ENCODE measurements around the gene HNF1B. TPM values are rescaled to one million over a fixed set of nuclear protein-coding genes. Genes with fewer than 3 reads are reported as not detected.
A peak's percentile ranks its signal among the peaks of the same experiment; 100 is the strongest.

HNF1B gene
- total RNA-seq, 1 experiment from 2014 or later = not detected

- no peak for DNase-seq (ENCODE audit: unreplicated experiment)
- intact Hi-C loops (cut with micrococcal nuclease) = no loop called here
- Mint-ChIP-seq H3K36me3 (ENCODE audit: insufficient read depth, unreplicated experiment) (no peaks in the 10 kb centered on the region), H3K4me1 (ENCODE audit: insufficient read depth, unreplicated experiment) (peaks cover 17% of the 10 kb centered on the region), H3K27me3 (ENCODE audit: insufficient read depth, unreplicated experiment) (peaks cover 16% of the 10 kb centered on the region), H3K9me3 (ENCODE audit: unreplicated experiment) (no peaks in the 10 kb centered on the region), H3K4me3 (ENCODE audit: unreplicated experiment) (no peak overlapping the region), H3K27ac (ENCODE audit: low read depth, unreplicated experiment) (no peak overlapping the region)
- ChIA-PET POLR2A (interaction anchor here (0.8 to 1.7 kb wide), 3 partner anchors 9 to 168 kb away, joined by 3 to 6 read pairs (median 3); no protein-coding TSS in a partner anchor), CTCF (interaction anchor here (0.6 to 6.0 kb wide), 6 partner anchors 39 to 168 kb away, joined by 3 to 66 read pairs (median 4); no protein-coding TSS in a partner anchor)
- no TSS peak for BruUV-seq (replicated peaks)
- TF ChIP-seq, protein P1, sequence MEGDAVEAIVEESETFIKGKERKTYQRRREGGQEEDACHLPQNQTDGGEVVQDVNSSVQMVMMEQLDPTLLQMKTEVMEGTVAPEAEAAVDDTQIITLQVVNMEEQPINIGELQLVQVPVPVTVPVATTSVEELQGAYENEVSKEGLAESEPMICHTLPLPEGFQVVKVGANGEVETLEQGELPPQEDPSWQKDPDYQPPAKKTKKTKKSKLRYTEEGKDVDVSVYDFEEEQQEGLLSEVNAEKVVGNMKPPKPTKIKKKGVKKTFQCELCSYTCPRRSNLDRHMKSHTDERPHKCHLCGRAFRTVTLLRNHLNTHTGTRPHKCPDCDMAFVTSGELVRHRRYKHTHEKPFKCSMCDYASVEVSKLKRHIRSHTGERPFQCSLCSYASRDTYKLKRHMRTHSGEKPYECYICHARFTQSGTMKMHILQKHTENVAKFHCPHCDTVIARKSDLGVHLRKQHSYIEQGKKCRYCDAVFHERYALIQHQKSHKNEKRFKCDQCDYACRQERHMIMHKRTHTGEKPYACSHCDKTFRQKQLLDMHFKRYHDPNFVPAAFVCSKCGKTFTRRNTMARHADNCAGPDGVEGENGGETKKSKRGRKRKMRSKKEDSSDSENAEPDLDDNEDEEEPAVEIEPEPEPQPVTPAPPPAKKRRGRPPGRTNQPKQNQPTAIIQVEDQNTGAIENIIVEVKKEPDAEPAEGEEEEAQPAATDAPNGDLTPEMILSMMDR (IDR thresholded peaks at IDR 0.05; ENCODE audit: unreplicated experiment) = no peak
Observed at GRCh38 chr17:37647856-37648255, 97.0 kb downstream of the HNF1B start.

DNA sequence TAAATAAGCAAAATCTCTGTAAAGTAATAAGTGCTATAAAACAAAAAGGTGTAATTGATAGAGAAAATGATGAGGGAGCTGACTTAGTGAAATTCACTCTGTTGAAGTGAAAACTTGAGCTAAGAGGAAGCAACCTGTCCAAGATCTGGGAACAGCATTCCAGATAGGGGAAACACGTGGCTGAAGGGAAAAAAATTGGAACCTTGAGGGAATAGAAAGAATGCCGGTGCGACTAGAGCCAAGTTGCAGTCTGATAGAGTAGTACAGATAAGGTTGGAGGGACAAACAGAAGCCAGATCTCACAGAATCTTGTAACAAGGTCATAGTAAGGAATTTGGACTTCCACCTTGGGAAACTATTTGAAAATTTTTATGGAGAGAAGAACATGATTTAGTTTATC lies 101.0 kb downstream of the HNF1B start:
- DNase-seq (ENCODE audit: unreplicated experiment) = peak; percentile 5
- H3K4me3 Mint-ChIP-seq (ENCODE audit: unreplicated experiment) = peak overlapping the region; percentile 94
- peaks cover 35% of the 10 kb centered on the region for H3K4me1 Mint-ChIP-seq (ENCODE audit: insufficient read depth, unreplicated experiment)
- CTCF ChIA-PET = interaction anchor here (0.9 to 2.4 kb wide), 4 partner anchors 59 to 172 kb away, joined by 3 to 12 read pairs (median 6); no protein-coding TSS in a partner anchor
- no peaks in the 10 kb centered on the region for H3K9me3 Mint-ChIP-seq (ENCODE audit: unreplicated experiment)
- BruUV-seq (replicated peaks) = no TSS peak
- intact Hi-C loops (cut with micrococcal nuclease) = no loop called here
- POLR2A ChIA-PET = interaction anchor here (0.8 to 4.1 kb wide), 9 partner anchors 11 to 175 kb away, joined by 3 to 17 read pairs (median 7); partner anchors contain the start of gene SYNRG
- peaks cover 16% of the 10 kb centered on the region for H3K27me3 Mint-ChIP-seq (ENCODE audit: insufficient read depth, unreplicated experiment)
- TF ChIP-seq, protein P1 (IDR thresholded peaks at IDR 0.05; ENCODE audit: unreplicated experiment) = no peak
- H3K27ac Mint-ChIP-seq (ENCODE audit: low read depth, unreplicated experiment) = peak overlapping the region; percentile 95
- H3K36me3 Mint-ChIP-seq (ENCODE audit: insufficient read depth, unreplicated experiment) = peaks cover 26% of the 10 kb centered on the region

DNA sequence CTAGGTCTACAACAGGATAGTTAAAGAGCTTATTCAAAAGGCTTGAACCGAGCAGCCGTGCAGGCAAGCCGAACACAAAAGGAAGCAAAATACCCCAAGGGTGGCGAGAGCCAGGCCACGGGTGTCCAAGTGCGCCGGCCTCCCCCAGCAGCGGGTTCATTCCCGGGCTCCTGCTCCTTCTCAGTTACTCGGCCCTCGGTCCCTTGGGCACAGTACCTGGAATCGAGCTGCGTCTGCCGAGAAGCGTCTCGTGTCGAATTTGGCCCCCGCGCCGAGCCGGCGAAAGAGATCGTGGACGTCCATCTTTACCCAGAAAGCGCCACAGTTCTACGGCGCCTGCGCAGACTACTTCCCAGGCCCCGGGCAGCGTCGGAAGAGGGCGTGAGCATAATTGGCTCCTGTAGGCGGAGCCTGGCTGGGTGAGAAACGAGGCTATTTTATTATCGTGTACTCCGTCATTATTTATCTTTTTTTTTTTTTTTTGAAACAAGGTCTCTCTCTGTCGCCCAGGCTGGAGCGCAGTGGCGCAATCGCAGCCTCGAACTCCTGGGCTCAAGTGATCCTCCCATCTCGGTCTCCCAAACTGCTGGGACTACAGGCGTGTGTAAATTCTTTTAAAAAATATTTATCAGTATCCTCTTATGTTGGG lies 101.6 kb downstream of the HNF1B start, which contains the start of gene DDX52:
Gene DDX52, minus strand, starts transcription at position 329 of the 649 bp plus-strand sequence. Its CDS starts 26 bp downstream, at position 303.
- peaks cover 32% of the 10 kb centered on the region for H3K4me1 Mint-ChIP-seq (ENCODE audit: insufficient read depth, unreplicated experiment)
- no peaks in the 10 kb centered on the region for H3K9me3 Mint-ChIP-seq (ENCODE audit: unreplicated experiment)
- ChIA-PET CTCF (interaction anchor here (0.9 kb wide), 1 partner anchor 59 kb away, joined by 3 read pairs; no protein-coding TSS in a partner anchor), POLR2A (interaction anchor here (0.6 to 4.1 kb wide), 13 partner anchors 10 to 175 kb away, joined by 3 to 17 read pairs (median 4); partner anchors contain the start of gene SYNRG)
- H3K36me3 Mint-ChIP-seq (ENCODE audit: insufficient read depth, unreplicated experiment) = peaks cover 32% of the 10 kb centered on the region
- no TSS peak for BruUV-seq (replicated peaks)
- peak within 1 kb of the TSS; percentile 95 for H3K27ac Mint-ChIP-seq (ENCODE audit: low read depth, unreplicated experiment)
- TF ChIP-seq, protein P1 (IDR thresholded peaks at IDR 0.05; ENCODE audit: unreplicated experiment) = no peak
- DNase-seq (ENCODE audit: unreplicated experiment) = peak; percentile 94
- peak within 1 kb of the TSS; percentile 94 for H3K4me3 Mint-ChIP-seq (ENCODE audit: unreplicated experiment)
- H3K27me3 Mint-ChIP-seq (ENCODE audit: insufficient read depth, unreplicated experiment) = peaks cover 16% of the 10 kb centered on the region
- intact Hi-C loops (cut with micrococcal nuclease) = no loop called here

GRCh38 chr17:37642681-37643080 lies 102.2 kb downstream of the HNF1B start:
- DNase-seq (ENCODE audit: unreplicated experiment) = peak; percentile 23
- BruUV-seq (replicated peaks) = TSS peak; percentile 76

More at GRCh38 chr17:37642681-37643080, 102.2 kb downstream of the HNF1B start:
- peaks cover 38% of the 10 kb centered on the region for H3K36me3 Mint-ChIP-seq (ENCODE audit: insufficient read depth, unreplicated experiment)
- ChIA-PET POLR2A (interaction anchor here (0.6 to 4.1 kb wide), 8 partner anchors 10 to 154 kb away, joined by 3 to 17 read pairs (median 6); partner anchors contain the start of gene SYNRG), CTCF (no interaction called here)
- H3K4me3 Mint-ChIP-seq (ENCODE audit: unreplicated experiment) = peak overlapping the region; percentile 94
- peaks cover 16% of the 10 kb centered on the region for H3K27me3 Mint-ChIP-seq (ENCODE audit: insufficient read depth, unreplicated experiment)
- intact Hi-C loops (cut with micrococcal nuclease) = no loop called here
- no peaks in the 10 kb centered on the region for H3K9me3 Mint-ChIP-seq (ENCODE audit: unreplicated experiment)
- peaks cover 30% of the 10 kb centered on the region for H3K4me1 Mint-ChIP-seq (ENCODE audit: insufficient read depth, unreplicated experiment)
- peak overlapping the region; percentile 95 for H3K27ac Mint-ChIP-seq (ENCODE audit: low read depth, unreplicated experiment)
- TF ChIP-seq, protein P1 (IDR thresholded peaks at IDR 0.05; ENCODE audit: unreplicated experiment) = no peak

Data from MCF 10A (cell line).